ENCODE measurements around the gene PAQR9.
"Not testable (repeated sequence)": the region's sequence is repeated elsewhere in the genome, so short reads cannot be mapped to it uniquely, and the experiment has no call there.

DNA sequence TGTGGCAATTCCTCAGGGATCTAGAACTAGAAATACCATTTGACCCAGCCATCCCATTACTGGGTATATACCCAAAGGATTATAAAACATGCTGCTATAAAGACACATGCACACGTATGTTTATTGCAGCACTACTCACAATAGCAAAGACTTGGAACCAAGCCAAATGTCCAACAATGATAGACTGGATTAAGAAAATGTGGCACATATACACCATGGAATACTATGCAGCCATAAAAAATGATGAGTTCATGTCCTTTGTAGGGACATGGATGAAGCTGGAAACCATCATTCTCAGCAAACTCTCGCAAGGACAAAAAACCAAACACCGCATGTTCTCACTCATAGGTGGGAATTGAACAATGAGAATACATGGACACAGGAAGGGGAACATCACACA lies 25.4 kb upstream of the PAQR9 start:
- not testable (repeated sequence) for TF ChIP-seq MAFK (IDR thresholded peaks at IDR 0.05; ENCODE audit: partially characterized antibody); CTCF (IDR thresholded peaks at IDR 0.05); EP300 (IDR thresholded peaks at IDR 0.05); JUNB (IDR thresholded peaks at IDR 0.05); SREBF2 (IDR thresholded peaks at IDR 0.05); SMC3 (IDR thresholded peaks at IDR 0.05); POLR2A (IDR thresholded peaks at IDR 0.05; ENCODE audit: low read length); HDAC2 (IDR thresholded peaks at IDR 0.05); NR3C1 (IDR thresholded peaks at IDR 0.05); FOSL2 (IDR thresholded peaks at IDR 0.05); FOSL2 (CRISPR knock-in tag; IDR thresholded peaks at IDR 0.05); ZSCAN20 (CRISPR knock-in tag; IDR thresholded peaks at IDR 0.05)
- TF ChIP-seq, protein P1, sequence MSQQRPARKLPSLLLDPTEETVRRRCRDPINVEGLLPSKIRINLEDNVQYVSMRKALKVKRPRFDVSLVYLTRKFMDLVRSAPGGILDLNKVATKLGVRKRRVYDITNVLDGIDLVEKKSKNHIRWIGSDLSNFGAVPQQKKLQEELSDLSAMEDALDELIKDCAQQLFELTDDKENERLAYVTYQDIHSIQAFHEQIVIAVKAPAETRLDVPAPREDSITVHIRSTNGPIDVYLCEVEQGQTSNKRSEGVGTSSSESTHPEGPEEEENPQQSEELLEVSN (IDR thresholded peaks at IDR 0.05; ENCODE audit: borderline replicate concordance, low read depth), result not testable (repeated sequence)
